HG03196 (cell line): ENCODE results near the gene KMT5B.

Experiments
- ATAC-seq: cut with Tn5 transposase; IDR thresholded peaks from one replicate; pipeline ENCODE4 v1.9.1; 2021; ENCODE audit not compliant: unreplicated experiment

Gene KMT5B

DNA sequence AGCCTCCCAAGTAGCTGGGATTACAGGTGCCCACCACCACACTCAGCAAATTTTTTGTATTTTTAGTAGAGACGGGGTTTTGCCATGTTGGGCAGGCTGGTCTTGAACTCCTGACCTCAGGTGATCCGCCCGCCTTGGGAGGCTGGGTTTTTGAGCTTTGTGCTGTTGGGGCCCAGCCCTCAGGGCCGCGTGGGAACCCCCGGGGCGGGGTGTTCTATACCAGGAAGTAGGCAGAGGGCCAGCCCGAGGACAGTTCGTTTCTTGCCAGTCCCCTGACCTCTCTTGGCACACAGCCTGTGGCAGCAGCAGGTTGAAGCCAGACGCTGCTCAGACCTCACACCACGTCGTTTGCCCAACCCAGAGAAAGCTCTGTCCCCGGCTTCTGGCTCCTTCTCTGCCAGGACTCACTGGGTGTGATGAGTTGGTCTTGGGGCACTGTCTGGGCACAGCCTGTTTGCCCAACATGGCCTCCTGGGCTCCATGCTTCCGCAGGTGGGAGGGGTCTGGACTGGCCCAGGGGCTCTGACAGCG lies 67.0 kb downstream of the KMT5B start:
- no peak for ATAC-seq

DNA sequence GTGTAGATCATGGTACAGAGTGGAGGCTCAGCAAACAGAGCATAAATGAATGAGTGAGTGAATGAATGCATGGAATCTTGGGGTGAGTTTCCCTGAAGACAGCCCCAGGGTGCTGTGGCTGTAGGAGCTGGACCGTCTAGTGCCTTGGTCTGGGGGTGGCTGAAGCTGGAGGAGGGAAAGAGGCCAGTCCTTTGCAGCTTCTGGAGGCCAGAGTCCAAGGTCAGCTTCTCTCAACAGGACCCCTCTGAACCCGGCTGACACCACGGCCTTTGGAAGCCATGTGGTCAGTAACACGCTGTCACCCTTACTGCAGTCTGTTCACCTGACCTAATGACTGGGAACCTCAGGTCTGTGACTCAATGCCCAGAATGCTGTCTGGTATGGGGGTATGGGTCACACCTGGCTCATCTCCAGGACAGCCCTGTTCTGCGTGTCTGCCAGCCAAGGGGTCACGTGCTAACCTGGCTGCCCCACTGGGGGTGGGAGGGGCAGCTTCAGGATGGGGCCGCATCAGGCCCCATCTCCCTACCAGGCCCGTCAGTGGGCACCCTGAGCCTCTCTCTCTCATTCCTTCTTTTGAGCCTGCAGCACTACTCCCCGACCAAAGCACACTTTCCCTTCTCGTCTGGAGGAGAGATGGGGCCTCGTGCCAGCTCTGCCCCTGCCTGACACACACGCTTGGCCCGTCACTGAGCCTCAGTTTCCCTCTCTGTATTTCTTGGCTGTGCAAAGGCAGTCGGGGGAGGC lies 67.8 kb downstream of the KMT5B start:
- ATAC-seq: no peak

DNA sequence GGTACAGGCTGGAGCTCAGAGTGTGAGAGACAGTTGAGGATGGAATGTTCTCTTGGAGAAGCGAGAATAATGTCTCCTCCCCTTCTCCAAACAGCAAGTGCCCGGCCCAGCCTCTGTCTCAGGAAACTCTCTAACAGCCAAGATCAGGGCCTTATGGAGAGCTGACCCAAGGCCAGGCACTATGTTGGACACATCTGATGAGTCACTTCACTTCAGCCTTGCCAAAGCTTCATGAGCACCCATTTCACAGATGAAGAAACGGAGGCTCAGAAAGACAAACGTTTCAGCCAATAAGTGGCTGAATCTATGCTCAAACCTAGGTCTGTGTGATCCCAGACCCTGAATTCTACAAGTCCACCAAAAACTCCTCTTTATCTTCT lies 69.8 kb downstream of the KMT5B start:
- no peak for ATAC-seq

DNA sequence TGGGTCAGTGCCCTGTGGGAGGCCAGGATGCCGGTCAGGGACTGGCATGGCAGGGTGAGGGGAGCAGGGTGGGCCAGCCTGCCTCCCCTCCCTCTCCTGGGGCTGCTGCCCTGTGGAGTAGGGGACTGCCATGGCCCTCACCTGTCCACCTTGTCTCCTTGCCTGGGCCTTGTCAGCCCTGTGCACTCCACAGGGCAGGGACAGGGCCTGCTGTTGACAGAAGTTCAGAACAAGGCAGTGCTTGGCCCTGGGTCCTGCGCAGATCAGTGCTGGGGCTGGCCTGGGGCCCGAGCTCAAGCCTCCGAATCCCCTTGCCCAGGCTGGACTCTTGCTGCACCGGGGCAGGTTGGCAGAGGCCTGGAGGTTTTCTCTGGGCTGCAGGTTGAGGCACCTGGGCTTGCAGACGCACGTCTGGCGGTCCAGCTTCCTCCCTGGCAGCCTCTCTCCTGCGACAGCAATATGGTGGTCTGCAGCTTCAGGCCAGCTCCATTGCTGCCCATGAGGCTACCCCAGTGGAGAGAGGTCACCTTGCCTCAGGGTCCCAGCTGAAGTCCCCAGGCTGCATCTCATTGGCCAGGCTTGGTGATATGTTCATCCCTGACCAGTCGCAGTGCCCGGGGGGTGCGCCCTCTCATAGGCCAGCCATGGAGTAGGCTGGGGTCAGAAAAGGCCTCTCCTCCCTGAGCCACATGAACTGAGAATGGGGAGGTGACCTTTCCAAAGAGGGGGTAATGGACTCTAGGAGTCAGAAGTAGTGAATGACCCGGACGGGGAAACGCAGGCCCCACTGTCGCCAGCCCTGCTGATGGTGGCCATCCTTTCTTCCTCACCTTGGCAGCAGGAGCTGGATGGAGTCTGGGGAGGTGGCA lies 70.4 kb downstream of the KMT5B start:
- no peak for ATAC-seq

DNA sequence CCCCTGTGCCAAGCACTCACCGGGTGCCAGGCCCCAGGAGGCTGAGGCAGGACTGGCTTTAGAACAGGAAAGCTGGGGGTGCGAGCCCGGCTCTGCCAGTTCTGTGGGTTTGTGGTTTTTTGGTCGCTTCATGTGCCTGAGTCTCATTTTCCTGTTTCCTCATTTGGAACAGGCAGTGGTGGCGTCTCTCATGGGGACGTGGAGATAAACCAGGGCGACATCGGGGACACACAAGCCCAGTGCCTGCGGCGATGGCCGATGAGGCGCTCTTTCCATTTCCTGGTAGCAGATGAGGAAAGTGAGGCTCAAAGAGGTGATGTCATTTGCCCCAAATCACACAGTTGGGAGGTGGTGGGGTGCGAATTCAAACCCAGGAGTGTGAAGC lies 71.1 kb downstream of the KMT5B start:
- no peak for ATAC-seq

DNA sequence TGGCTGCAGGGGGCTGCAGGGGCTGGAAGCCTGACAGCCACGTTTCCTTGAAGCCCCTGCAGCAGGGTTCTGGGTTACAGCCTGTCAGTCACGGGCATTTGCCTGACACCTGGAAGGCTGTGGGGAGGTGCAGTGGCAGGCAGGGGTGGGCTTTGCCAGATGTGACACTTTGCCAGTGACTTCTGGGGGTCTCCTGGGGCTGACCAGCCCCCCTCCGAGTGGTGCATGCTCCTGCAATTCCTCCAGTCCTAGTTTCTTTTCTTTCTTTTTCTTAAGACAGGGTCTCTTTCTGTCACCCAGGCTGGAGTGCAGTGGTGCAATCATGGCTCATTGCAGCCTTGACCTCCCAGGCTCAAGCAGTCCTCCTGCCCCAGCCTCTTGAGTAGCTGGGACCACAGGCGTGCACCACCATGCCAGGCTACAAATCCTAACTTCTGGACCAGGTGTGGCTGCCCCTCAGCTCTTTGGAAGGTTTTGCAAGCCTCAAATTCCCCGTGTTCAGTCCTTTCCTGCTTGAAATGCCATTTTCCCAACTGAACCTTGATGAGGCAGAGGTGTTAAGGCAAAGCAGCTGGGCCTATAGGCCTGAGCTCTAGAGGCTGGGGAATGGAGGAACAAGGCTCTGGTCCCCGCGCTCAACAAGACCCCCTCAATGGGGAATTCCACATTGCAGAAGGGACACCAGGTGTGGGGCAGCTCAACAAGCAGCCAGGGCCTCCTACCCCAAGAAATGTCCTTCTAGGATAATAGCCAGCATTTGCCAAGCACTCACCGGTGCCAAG lies 71.7 kb downstream of the KMT5B start:
- ATAC-seq: no peak

DNA sequence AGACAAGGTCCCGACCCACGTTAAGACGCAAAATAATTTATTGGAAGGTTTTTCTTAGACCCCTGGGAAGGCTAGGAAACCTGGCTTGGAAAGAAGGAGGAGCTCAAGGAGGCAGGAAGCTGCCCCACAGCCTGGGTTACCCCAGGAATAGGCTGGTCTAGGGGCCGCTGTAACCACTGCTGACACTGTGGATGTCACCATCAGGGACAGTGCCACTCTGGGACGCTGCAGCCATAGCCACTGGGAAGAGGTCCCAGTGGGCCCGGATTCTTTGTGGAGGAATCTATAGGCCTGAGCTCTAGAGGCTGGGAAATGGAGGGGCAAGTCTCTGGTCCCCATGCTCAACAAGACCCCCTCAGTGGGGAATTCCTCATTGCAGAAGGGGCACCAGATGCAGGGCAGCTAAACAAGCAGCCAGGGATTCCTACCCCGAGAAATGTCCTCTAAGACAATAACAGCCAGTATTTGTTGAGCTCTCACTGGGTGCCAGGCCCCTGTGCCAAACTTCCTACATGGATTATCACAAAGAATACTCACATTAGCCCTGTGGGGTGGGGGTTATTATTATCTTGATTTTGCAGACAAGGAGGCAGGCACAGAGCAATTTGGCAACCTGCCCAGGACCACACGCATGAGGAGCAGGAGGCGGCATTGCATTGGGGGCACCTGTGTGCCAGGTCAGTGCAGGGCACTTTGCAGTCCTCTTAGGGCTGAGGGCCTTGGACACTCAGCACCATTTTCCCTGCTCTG lies 72.4 kb downstream of the KMT5B start:
- ATAC-seq: no peak

DNA sequence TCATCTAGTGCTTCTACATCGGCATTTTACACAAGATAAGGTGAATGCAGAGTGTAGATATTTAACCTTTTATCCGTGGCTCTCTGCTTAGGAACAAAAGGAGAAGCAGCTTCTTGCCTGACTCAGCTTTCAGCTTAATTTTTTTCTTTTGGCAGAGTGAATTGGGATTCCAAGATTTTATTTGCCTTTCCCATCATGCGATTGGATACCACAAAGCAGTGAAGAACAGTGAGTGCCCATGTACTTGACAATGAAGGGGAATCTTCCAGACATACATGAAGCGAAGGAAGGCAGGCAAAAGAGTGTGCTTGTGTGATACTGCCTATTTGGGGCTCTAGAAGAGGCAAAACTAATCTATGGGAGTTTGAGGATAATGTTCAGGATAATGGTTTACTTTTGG lies 74.9 kb downstream of the KMT5B start:
- ATAC-seq: no peak

DNA sequence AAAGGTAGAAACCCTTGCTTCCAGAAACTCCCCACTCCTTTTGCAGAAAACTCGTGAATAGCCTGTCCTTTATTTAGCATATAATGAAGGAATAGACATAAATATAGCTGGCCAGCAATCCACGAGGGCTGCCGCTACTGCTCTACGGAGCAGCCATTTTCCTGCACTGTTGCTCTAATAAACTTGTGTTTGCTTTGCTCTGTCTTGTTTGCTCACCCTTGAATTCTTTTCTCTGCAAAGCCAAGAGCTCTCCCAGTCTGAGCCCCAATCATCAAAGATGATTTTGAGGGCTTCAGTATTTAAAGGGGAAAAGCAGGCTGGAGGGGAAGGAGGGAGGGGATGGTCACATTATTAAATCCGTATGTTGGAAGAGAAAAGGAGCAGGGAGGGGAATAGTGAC lies 75.3 kb downstream of the KMT5B start:
- no peak for ATAC-seq

DNA sequence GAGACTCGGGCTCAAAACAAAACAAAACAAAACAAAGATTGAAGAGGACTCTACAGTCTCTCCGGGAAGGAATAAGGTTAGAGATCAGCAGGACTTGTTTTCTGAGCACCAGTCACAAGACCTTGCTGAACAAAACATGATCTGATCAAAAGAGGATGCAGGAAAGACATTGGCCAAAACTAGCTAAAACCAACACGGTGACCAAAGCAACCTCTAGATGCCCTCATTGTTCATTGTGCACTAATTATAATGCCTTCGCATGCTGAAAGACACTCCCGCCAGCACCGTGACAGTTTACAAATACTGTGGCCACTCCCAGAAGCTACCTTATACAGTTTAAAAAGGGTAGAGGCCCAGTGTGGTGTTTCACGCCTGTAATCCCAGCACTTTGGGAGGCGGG lies 76.2 kb downstream of the KMT5B start:
- no peak for ATAC-seq

DNA sequence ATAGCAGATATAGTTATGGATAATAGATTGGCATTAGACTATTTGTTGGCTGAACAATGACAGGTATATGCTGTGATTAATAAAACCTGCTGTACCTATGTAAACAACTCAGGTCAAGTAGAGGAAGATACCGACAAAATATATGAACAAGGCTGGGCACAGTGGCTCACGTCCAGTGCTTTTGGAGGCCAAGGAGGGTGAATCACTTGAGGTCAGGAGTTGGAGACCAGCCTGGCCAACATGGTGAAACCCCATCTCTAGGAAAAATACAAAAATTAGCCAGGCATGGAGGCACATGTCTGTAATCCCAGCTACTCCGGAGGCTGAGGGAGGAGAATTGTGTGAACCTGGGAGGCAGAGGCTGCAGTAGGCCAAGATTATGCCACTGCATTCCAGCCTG lies 77.9 kb downstream of the KMT5B start:
- ATAC-seq: no peak

DNA sequence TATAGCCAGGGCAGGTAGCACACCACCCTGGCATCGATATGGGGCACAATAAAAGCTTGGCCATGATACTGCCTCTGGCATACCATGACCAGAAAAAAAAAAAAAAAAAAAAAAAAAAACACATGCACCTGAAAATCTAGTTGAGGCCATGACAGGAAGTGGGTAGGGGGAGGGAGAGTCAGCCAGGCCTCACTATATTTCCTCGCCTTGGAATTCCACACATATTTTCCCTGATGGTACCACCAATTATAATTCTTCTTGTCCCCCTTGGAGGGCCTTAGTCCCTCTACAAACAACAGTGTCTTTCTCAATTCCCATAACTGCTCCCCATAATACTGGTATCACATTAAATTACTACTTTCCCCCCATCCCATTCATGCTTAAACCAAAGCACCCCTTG lies 79.3 kb downstream of the KMT5B start:
- ATAC-seq: no peak

DNA sequence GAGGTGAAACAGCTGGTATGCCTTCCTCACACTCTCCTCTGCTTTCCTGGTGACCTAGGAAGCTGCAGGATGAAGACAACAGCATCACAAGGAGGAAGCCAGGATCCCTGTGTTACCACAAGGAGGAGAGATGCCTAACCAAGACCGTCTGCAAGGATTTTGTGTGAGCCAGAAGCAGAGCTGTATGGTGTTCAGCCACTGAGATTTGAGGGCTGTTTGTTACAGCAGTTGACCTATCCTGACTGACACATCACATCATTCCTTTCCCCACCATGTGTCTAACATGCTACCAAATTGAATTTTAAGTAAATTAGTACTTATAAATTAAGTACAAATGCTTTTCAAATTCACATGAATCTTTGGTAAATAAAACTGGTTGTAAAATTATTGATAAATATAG lies 83.0 kb downstream of the KMT5B start:
- no peak for ATAC-seq

DNA sequence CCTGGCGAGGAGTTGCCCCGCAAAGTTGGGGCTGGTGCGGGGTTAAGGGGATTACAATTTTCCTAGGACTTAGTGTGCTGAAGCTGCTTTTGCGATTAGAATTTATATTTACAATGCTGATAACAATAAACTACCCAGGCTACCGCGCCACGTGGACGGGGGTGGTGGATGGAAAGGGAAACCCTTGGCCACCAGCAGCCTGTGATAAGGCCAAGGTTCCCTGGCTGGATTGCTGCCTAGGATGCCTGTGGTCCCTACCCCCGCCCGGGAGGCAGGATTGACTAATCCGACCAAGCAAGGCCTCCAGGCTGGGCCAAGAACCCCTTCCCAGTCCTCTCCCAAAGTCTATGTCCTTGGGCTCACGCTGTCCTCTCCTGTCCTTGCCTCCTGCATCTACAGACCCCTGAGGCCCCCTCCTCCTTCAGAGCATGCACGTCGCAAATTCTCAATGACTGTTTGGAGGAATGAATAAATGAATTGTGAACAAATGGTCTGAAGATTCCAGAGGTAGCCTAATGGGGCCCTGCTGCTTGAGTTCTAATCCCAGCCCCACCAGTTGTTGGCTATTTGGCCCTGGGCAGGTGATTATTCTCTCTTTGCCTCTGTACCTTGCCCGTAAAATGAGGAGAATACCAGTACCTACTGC lies 84.3 kb downstream of the KMT5B start:
- ATAC-seq: no peak

DNA sequence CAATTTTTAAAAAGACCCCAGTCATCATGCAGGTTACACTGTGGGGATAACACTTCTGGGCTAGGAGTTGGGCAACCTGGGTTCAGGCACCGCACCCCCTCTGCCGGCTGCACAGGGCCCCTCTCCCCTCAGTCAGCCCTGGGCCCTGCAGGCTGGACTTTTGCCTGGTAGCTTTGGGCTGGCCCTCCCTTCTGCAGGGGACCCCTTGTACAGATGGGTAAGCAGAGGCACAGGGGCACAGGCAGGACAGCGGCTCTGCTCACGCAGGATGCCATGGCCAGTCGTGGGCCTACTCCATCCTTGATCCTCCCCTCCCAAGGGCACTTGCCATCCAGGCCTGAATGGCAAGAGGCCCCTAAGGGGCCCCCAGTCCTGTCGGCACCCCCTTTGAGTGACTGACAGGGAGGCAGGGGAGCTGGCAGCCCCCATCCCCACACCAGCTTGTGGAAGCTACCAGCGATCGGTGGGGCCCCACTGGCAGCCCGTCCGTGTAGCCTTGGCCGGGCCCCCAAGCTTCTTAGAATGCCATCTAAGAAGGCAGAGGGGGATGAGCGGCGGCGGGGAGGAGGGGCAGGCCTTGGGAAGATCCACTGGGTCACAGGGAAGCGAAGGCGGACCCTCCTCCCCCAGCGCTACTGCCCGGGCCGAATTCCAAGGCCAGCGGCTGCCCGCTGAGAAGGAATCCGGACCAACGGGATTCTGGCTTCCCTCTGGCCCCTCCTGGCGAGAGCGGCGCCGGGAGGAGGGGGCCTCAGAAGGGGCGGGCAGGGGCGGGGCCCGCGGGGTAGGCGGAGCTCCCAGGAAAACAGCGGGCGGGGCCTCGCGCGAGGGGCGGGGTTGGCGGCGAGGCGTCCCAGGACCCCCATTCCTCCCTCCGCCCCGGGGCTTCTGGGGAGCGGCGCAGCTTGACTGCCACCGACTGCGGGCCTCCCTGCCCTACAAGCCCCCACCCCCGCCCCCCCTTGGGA lies 85.1 kb downstream of the KMT5B start:
- ATAC-seq: no peak

DNA sequence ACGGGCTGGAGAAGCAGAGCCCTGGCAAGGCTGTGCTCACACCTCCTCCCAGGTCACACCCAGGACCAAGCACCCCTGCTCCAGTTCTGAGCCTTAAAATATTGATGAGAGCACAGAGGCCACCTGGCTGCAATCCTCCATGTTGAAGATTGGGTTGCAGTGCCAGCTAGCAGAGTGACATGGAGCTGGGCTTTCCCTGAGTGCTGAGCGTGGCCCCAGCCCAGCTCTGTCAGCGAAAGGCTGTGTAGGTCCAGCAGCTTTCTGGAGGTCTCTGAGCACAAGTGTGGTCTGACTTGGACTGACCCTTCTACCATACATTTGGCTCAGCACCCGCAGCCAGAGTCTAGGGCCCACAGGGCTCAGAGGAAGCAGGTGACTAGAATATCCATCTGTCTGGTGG lies 87.9 kb downstream of the KMT5B start:
- ATAC-seq: no peak

DNA sequence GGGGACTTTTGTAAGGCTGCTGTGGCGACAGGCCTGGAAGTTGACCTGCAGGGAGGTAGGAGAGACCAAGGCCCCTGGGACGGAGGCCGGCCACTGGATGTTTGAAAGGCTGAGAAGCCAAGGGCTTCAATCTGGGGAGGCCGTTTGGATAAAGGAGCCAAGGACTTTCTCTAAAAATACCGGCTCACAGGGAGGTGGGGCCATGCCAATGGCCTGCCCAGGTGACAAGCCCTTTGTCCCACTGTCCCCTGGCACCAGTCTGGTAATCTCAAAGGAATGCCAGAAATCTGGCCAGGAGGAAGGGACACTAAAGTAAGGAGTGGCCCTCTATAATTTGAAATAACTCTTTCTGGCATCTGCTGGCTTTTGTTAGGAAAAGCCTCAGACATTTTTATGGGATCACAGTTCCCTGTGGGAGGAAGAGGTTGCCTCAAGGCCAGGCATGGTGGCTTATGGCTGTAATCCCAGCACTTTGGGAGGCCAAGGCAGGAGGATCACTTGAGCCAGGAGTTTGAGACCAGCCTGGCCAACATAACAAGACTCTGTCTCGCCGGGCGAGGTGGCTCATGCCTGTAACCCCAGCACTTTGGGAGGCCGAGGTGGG lies 90.1 kb downstream of the KMT5B start:
- no peak for ATAC-seq

DNA sequence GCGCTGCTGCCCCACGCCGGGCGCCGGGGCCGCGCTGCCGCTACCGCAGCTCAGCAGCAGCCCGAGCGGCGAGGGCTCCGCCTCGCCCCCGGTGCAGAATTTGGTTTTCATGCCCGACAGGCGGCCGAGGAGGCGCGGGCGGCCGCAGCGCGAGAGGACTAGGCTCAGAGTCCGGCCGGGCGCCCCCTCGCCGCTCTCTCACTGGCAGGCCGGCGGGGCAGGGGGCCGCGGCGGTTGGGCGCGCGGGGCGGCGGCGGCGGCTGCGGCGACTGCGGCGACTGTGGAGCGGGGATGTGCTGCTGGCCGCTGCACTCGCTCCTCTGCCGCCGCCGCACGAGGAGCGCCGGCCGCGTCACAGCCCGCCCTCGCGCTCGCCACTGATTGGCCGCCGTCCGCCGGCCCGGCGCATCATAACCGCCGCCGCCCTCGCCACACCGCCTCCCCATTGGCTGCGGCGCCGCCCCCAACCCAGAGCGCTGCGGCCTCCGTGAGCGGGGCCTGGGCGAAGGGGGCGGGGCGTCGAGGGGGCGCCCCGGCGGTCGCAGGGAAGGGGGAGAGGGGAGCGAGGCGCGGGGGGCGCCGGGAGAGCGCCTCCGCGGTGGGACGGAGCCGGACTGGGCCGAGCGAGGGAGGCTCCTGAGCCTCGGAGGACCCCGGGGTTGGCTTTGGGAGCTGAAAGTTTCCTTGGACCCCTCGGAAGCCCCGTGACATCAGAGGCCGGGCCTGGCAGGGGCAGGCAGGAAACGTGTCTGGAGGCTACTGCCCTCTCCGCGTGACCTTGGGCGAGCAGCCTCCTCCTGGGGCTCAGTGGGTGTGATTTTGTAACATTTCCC lies 91.8 kb downstream of the KMT5B start, which contains the start of gene CHKA:
TSS of gene CHKA (minus strand) at position 322 of the 833 bp plus-strand sequence. CDS start at position 111, 211 bp downstream.
- ATAC-seq: peak; percentile 72
